PFSK-1 (cell line): ENCODE data around the gene ADCK1.

ENCODE experiments used
- POLR2AphosphoS5 ChIP-seq: IDR thresholded peaks from 2 replicates; pipeline ENCODE4 v1.6.1; 2012; ENCODE audit warnings: low read depth, mild to moderate bottlenecking, control low read depth, low read length, moderate library complexity
- REST ChIP-seq, 2 experiments: IDR thresholded peaks; 2 replicates each; pipeline versions ENCODE4 v1.6.1 to v1.8.0; 2011 to 2012; ENCODE audit warnings: low read depth in 2 of 2, low read length in 2 of 2, control low read depth in 1 of 2, inconsistent platforms in 1 of 2, mild to moderate bottlenecking in 1 of 2, moderate library complexity in 1 of 2; ENCODE audit not compliant: insufficient read depth in 1 of 2
- TAF1 ChIP-seq: IDR thresholded peaks from 2 replicates; pipeline ENCODE4 v1.6.1; 2012; ENCODE audit warnings: low read length, control low read depth, borderline replicate concordance; ENCODE audit not compliant: insufficient read depth

- TF ChIP-seq POLR2AphosphoS5 (no peak), REST (IDR thresholded peaks at IDR 0.05; ENCODE audit: insufficient read depth in 1 of 2, low read depth in 2 of 2, low read length in 2 of 2) (no peak), TAF1 (no peak)
Measured at GRCh38 chr14:77970646-77971045, 170.7 kb downstream of the ADCK1 start.
